Parathyroid adenoma (tissue), 2 donors: Measurements from ENCODE around the gene SERPINE3.

Source experiments
- H2AFZ ChIP-seq: fragments of 300-600 bp; sonication (generic); one replicate; pipeline ENCODE4 v1.7.0; 2017; ENCODE audit warnings: antibody characterized with exemption, mild to moderate bottlenecking
- H3K27ac ChIP-seq: fragments of 300-600 bp; sonication (generic); one replicate; pipeline ENCODE4 v1.7.0; 2017
- H3K27me3 ChIP-seq: fragments of 300-600 bp; sonication (generic); one replicate; pipeline ENCODE4 v1.7.0; 2017; ENCODE audit warnings: low read length; ENCODE audit not compliant: control insufficient read depth, insufficient read depth
- H3K36me3 ChIP-seq: fragments of 300-600 bp; sonication (generic); one replicate; pipeline ENCODE4 v1.7.0; 2017; ENCODE audit warnings: low read length; ENCODE audit not compliant: control insufficient read depth, insufficient read depth
- H3K4me1 ChIP-seq: fragments of 300-600 bp; sonication (generic); one replicate; pipeline ENCODE4 v1.7.0; 2017; ENCODE audit warnings: control low read depth
- H3K4me2 ChIP-seq: fragments of 300-600 bp; sonication (generic); one replicate; pipeline ENCODE4 v1.7.0; 2017; ENCODE audit warnings: low read length
- H3K4me3 ChIP-seq: fragments of 300-600 bp; sonication (generic); one replicate; pipeline ENCODE4 v1.7.0; 2017; ENCODE audit warnings: low read depth, low read length
- H3K79me2 ChIP-seq: fragments of 300-600 bp; sonication (generic); one replicate; pipeline ENCODE4 v1.7.0; 2017; ENCODE audit warnings: control low read depth
- H3K9ac ChIP-seq: fragments of 300-600 bp; sonication (generic); one replicate; pipeline ENCODE4 v1.7.0; 2017; ENCODE audit warnings: mild to moderate bottlenecking
- H3K9me3 ChIP-seq: fragments of 300-600 bp; sonication (generic); one replicate; pipeline ENCODE4 v1.7.0; 2017; ENCODE audit warnings: low read length; ENCODE audit not compliant: control insufficient read depth
- CTCF ChIP-seq: fragments of 300-600 bp; sonication (generic); IDR thresholded peaks from one replicate; pipeline ENCODE4 v1.7.0; 2017; ENCODE audit warnings: antibody characterized with exemption, mild to moderate bottlenecking
- donor health status: primary hyperparathyroidism.

The SERPINE3 gene

GRCh38 chr13:51343475-51343874 is 4.0 kb downstream of the SERPINE3 start:
- Histone ChIP-seq H3K36me3 (no peaks in the 10 kb centered on the region), H3K9me3 (no peaks in the 10 kb centered on the region), H3K27ac (no peak overlapping the region), H3K9ac (no peak overlapping the region), H3K79me2 (no peaks in the 10 kb centered on the region), H3K27me3 (no peaks in the 10 kb centered on the region), H3K4me1 (no peaks in the 10 kb centered on the region), H3K4me3 (no peak overlapping the region), H2AFZ (no peak overlapping the region), H3K4me2 (no peak overlapping the region)
- TF ChIP-seq CTCF, result no peak

- H3K79me2 ChIP-seq, result no peaks in the 10 kb centered on the region
- H3K4me3 ChIP-seq, result no peak overlapping the region
- no peaks in the 10 kb centered on the region for H3K4me1 ChIP-seq
- H3K9ac ChIP-seq, result no peak overlapping the region
- H3K27me3 ChIP-seq, result no peaks in the 10 kb centered on the region
- H2AFZ ChIP-seq, result no peak overlapping the region
- H3K27ac ChIP-seq, result no peak overlapping the region
- TF ChIP-seq CTCF, result no peak
- H3K9me3 ChIP-seq, result no peaks in the 10 kb centered on the region
- H3K4me2 ChIP-seq, result no peak overlapping the region
- H3K36me3 ChIP-seq, result no peaks in the 10 kb centered on the region
These were observed 6.9 kb downstream of the SERPINE3 start for GRCh38 chr13:51346397-51346796.

GRCh38 chr13:51347099-51347498 is 7.6 kb downstream of the SERPINE3 start:
- H3K9ac ChIP-seq, result no peak overlapping the region
- H3K4me2 ChIP-seq, result no peak overlapping the region
- H3K27me3 ChIP-seq, result no peaks in the 10 kb centered on the region
- TF ChIP-seq CTCF, result no peak
- no peak overlapping the region for H3K4me3 ChIP-seq
- H2AFZ ChIP-seq, result no peak overlapping the region
- no peaks in the 10 kb centered on the region for H3K9me3 ChIP-seq
- no peak overlapping the region for H3K27ac ChIP-seq
- no peaks in the 10 kb centered on the region for H3K4me1 ChIP-seq
- no peaks in the 10 kb centered on the region for H3K36me3 ChIP-seq
- no peaks in the 10 kb centered on the region for H3K79me2 ChIP-seq

- no peak overlapping the region for H3K27ac ChIP-seq
- H3K9ac ChIP-seq, result no peak overlapping the region
- H3K27me3 ChIP-seq, result no peaks in the 10 kb centered on the region
- H3K9me3 ChIP-seq, result no peaks in the 10 kb centered on the region
- H3K4me3 ChIP-seq, result no peak overlapping the region
- no peak for TF ChIP-seq CTCF
- no peaks in the 10 kb centered on the region for H3K79me2 ChIP-seq
- no peak overlapping the region for H2AFZ ChIP-seq
- H3K4me2 ChIP-seq, result no peak overlapping the region
- no peaks in the 10 kb centered on the region for H3K4me1 ChIP-seq
- H3K36me3 ChIP-seq, result no peaks in the 10 kb centered on the region
These were observed 8.8 kb downstream of the SERPINE3 start for GRCh38 chr13:51348069-51348967.

- H3K79me2 ChIP-seq, result no peaks in the 10 kb centered on the region
- no peaks in the 10 kb centered on the region for H3K27me3 ChIP-seq
- no peak overlapping the region for H3K9ac ChIP-seq
- H3K36me3 ChIP-seq, result no peaks in the 10 kb centered on the region
- no peaks in the 10 kb centered on the region for H3K4me1 ChIP-seq
- H3K4me2 ChIP-seq, result no peak overlapping the region
- H3K9me3 ChIP-seq, result no peaks in the 10 kb centered on the region
- no peak overlapping the region for H3K27ac ChIP-seq
- TF ChIP-seq CTCF, result no peak
- no peak overlapping the region for H3K4me3 ChIP-seq
- no peak overlapping the region for H2AFZ ChIP-seq
These were observed 9.5 kb downstream of the SERPINE3 start for GRCh38 chr13:51349016-51349415.
